NCI-H2171 treated with DMSO at 0.1 percent for 48 hours (cell line): ENCODE data around the gene COPE.
"Not testable (repeated sequence)": the region's sequence is repeated elsewhere in the genome, so short reads cannot be mapped to it uniquely, and the experiment has no call there.

Experiments used
- DNase-seq: peaks from one replicate; lab custom pipeline; 2025; lab: John Stamatoyannopoulos, UW

The COPE gene

DNA sequence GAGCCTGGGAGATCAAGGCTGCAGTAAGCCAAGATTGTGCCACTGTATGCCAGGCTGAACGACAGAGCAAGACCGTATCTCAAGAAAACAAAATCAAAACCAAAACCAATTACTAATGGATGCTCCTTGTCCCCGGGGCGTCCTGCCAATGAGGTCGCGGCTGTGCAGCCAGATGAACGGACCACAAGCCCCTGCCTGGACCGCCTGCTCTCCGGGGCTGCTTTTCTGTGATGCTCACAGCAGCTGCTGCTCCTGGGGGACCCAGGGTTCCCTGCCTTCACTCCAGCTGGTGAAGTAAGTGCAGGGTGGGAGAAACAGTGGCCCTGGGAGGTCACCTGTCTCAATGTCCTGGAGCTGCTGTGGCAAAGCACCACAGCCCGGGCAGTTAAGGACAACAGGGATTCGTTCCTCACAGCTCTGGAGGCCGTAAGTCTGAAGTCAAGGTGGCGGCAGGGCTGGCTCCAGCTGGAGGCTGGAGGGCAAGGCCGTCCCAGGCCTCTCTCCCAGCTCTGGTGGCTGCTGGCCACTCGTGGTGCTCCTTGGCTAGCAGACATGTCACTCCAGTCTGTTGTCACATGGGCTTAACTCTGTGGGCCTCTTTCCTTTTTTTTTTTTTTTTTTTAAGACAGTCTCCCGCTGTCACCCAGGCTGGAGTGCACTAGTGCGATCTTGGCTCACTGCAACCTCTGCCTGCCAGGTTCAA, 10.1 kb downstream of the COPE start:
- no peak for DNase-seq

GRCh38 chr19:18906605-18907519, 12.3 kb downstream of the COPE start:
- no peak for DNase-seq

DNA sequence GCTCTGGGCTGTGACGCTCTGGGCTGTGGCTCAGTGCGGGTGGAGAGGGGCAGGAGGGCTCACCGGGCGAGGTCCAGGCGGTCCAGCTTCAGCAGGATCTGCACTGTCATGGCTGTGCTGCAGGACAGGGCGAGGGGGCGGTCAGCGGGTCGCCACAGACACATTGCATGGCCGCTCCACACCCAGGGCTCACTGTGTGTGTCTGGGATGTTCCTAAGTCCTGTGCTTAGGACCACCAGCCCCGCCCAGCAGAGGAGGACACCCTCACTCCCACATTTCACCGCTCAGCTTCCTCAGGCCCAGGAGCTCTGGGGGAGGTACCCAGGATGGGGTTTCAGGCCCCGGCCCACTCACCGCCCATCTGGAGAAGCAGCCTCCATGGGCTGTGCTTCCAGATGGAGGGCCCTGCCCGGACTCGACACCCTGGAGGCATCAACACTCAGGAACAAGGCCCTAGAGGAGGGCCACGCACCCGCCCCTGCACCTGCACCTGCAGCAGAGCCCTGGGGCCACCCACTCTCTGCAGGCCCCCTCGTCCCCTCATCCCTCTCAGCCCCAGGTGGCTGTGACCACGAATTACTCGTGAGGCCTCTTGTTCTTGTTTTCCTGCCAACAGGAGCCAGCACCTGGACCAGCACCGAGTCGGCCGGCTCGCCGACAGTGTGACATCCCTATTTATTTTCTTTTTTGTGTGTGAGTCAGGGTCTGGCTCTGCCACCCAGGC, 13.5 kb downstream of the COPE start:
- DNase-seq = no peak

- no peak for DNase-seq
Observed at GRCh38 chr19:18905058-18905456, 14.1 kb downstream of the COPE start.

DNA sequence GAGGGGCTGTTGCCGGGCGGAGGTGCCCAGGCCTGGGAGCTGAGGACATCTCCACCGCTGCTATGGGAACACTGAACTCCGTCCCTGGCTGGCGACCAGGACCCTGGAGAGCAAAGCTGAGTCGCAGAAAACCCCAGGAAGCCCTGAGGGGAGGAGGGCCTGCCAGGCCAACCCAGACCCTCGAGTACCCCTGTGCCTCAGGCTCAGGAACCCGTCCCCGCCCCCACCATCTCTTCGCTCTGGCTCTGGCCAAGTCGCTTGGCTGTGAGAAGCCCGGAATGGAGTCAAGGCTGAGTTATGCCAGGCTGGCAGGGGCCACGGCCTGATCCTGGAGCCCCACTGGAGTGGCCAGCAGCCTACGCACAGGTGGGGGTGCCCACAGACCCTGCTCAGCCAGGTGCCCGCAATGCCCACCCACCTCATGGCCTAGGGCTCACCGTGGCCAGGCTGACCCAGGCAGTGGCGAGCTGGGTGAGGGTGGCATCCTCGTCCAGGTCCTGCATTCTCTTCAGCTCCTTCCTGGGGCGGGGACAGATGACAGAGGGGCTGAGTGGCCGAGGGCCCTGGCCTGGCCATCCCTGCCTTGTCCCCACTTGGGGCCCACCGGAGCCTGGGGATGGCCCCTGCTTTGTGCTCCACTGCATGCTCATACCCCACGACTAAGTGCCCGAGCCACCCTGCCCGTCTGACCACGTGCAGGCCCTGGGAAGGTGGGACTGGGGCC, 14.7 kb downstream of the COPE start:
- no peak for DNase-seq

GRCh38 chr19:18903156-18904037, 15.8 kb downstream of the COPE start:
- DNase-seq = no peak

- not testable (repeated sequence) for DNase-seq
Observed at GRCh38 chr19:18902519-18902918, 16.7 kb downstream of the COPE start.

DNA sequence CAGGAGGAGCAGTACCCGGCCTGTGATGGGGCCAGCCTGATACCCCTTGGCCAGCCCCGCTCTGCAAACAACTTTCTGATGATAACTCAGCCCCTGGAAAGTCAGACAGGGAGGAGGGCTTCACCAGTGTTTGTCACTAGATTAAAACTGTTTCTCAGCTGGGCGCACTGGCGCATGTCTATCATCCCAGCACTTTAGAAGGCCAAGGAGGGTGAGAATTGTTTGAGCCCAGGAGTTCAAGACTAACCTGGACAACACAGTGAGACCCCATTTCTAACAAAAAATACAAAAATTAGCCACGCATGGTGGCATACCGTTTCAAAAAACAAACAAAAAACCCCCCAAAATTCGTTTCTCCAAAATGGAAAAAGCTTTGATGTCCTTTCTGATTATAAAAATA, 17.7 kb downstream of the COPE start:
- DNase-seq = no peak

DNA sequence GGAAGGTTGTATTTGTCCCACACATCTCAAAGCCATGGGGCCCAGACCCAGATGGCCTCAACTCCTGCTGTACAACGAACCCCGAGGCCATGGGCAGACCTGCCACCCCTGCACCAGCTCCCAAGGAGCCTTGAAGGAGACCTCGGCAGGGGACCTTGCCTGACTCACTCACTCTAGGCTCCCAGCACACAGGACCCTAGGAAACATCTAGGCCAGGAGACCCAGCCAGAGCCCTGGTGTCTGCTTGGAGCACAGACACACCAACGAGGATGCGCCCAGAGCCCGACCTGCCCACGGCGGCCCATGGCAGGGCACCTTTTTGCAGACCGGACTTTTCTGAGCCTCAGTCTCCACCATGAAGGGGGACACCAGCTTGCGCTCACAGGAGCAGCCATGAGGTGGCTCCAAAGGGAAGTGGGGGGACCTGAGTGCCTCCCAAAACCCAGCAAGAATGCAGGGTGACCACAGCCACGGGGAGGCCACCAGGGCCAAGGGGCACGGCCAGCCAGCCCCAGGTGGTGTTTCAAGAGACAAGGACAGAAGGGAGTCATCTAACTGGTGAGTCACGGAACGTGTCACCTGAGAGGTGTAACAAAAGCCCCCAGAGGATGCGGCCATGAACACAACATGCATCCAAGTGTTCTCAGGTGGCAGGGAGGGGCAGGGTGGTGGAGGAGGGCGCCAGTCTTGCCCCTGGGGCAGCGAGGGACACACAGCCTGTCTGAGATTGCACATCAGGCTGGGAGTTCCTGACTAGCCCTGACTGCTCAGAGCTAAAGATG, 18.3 kb downstream of the COPE start:
- no peak for DNase-seq

DNA sequence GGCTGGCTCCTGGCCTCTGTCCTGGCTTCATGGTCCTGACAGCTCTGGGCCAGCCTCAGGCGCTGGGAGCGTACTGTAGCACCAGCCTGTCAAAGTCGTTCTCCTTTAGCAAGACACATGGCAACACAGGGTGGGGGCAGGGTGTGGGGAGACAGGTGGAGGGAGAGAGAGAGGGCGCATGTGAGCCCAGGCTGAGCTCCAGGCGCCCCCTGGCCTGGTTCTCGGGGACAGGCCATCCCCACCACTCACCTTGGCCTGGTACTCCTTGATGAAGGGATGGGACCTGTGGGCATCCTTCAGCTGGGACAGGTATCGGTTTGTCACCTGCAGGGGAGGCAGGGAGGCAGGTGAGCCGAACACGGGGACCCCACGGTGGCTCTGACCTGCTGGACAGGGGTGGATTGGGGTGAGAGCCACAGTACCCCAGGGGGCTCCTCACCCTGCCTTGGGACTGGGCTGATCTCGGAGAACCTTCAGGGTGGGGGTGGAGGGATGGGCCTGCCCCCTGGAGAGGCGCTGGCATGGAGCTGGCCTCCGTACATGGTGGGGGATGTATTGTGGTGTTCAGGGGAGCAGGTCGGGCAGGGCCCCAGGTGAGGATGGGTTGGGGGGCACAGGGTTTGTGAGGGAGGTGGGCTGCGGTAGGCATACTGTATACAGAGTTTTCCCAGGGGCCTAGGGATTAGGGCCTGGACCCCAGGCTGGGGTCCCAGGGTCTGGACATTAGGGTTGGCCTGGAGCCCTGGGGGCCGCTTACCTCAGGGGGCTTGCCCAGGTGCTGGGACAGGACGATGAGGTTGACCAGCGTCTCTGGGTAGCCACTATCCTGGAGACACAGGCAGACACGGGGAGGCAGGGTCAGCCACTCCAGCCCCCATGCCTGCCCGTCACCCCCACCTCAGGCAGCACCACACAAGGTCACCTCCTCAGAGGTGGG, 19.3 kb downstream of the COPE start:
- no peak for DNase-seq

DNA sequence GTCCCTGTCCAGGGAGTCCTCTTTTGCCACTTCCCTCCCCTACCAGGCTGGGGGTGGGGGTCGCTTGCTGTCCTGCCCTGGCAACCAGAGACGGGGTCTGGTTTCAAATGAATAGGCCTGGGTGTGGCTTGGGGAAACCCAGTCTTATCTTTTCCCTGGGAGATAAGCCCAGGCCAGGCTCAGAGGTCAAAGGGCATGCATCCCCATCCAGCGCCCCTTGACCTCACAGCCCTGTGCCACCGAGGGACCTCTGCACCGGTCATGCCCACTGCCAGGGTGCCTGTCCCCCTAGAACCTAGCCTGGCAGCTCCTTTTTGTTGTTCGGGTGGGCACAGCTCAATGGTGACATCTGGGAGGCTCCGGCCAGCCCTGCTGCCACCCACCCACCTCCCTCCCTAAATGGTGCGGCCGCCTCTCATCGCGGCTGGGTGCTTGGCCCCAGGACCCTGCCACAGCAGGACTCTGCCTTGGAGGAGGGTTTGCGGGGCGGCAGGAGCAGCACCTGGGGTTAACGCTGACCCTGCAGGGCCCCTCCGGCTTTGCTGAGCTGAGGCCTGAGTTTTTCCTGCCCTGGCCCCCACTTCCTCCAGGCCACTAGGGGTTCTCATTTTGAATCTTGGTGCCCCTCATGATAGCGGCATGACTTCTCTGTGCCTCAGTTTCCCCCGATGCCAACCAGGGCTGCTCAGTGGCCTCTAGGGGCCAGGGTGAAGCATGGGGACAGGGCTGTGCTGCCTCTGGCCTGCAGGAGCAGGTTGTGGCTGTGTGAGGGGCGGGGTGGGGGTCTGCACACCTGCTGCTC, 20.4 kb downstream of the COPE start:
- DNase-seq = no peak

DNA sequence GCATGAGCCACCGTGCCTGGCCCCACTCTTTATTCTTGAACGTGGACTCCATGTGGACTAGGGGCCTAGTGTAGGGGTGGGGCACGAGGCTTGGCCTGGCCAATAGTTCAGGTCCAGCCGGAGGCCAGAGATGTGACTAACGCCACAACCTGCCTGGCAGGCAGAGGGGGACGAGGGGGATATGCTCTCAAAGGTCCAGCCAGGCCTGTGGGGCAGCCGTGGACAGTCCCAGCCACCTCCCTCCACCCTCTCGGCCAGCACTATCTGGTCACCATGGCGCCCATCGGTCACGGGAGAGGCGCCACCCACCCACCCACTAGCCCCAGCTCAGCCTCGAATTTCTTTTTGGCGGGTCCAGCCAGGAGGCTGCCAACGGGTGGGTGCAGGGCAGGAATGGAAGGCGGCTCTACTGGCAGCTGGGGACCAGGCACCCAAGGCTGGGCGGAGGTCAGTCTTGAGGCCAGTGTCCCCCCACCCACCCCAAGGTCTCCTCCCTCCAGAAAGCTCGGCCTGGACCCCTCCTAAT, 21.0 kb downstream of the COPE start:
- no peak for DNase-seq

DNA sequence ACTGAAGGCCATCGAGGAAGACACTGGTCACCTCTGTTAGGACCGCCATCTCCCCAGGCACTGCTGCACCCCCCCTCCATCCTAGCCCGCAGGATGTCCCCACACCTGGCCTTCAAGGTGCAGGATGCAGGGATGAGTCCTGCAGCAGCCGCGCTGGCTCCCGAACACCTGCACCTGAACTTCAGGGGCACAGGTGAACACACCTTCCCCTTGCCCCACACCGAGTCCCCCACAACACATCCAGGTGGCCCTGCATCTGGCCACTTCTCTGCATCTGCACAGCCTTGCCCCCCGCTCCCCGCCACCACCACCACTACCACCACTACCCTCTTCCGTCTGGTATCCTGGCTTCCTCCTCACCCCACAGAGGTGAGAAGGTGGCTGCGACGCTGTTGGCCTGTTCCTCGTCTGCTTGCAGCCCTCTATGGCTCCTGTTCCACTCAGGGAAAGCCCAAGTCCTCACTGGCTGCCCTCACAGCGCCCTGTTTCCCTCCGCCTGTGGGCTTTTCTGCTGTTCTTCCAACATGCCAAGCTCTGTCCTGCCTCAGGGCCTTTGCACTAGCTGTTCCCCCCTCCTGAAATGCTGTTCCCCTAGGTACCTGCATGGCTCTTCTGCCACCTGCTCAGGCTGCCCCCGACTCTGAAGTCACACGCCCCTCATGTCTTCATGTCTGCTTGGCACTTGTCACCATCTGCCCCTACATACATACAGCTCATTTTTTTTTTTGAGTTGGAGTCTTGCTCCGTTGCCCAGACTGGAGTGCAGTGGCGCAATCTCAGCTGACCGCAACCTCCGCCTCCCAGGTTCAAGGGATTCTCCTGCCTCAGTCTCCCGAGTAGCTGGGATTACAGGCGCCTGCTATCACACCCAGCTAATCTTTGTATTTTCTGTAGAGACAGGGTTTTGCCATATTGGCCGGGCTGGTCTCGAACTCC, 21.8 kb downstream of the COPE start:
- no peak for DNase-seq

DNA sequence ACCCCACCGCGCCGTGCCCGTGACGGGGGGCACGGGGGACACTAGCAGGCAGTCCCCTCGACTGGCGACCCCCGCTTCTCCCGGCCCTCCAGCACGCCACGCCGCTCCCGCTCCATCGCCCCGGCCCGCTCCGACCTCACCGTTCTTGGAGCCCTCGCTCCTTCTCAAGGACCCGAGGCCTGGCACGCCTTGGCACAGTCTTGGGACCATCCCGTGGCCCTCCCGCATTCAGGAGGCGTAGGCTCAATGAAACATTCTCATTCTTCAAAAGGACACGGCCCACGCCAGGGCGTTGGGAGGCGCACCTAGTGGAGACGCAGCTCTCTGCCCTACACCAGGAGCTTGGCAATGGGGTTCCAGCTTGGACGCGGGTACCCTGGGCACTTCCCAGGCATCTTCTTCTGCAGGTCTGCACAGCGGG, 22.8 kb downstream of the COPE start:
- no peak for DNase-seq

DNA sequence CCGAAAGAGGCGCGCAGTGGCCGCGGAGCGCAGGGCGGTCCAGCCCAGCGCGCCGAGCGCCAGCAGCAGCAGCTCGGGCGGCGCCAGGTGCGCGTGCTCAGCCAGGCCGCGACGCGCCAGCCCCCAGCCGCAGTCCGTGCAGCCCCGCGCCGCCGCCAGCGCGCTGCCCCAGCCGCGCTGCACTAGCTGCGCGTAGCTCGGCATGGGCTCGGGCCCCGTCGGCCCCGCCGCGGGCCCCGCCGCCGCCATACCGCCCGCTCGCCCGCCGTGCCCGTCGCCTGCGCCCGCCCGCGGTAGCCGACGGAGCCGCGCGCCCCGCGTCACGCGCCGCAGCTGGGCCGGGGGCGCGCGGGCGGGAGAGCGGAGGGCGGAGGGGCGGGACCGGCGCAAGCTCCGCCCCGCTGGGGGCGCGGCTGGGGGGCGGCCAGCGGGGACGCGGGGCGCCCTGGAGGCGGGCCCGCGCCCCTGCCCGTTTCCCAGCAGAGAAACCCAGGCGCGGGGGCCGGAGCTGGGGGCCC, 23.3 kb downstream of the COPE start, which contains the start of gene CERS1:
CERS1 (minus strand) TSS at position 335 of the 518 bp plus-strand sequence; CDS start at position 249, 86 bp downstream.
- no peak for DNase-seq

DNA sequence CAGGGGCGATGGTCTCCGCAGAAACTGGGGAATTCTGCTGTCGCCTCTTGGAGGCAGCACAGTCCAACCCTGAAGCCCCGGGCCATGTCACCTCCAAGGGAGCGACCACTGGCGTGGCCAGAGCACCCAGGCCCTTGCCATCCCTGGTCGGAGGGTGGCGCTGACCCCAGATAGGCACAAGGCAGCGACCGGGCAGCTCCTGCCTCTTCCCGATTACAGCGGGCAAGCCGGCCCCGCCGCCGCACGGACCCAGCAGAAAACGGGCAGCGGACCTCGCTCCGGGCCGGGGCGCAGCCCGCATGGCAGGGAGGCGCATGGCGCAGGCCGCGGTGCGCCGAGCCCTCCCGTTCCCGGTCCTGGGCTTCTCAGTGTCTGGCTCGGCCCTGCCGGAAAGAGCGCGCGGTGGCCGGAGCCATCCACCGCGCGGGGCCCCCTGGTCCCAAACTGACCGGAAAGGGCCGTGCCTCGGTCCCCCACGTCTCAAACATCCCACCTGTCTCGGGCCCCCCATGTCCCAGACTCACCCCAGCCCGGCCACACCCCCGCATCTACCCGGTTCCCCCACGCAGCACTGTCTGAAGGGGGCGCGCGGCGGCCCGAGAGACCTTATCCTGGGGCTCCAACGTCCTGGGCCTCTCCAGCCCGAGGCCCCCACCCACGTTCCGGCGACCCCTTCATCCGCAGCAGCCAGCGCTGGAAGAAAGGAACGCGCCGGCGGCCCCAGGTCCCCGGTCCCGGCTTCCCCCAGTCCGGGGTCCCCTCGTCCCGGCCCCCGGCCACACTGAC, 24.0 kb downstream of the COPE start:
- no peak for DNase-seq
